Measurements from ENCODE around the gene KIF12. TPM values are rescaled to one million over a fixed set of nuclear protein-coding genes. Genes with fewer than 3 reads are reported as not detected.

Gene KIF12
- total and polyA plus RNA-seq, 2 of the 13 experiments (the other 11 are each of a cell fraction or from before 2014, with no cell fraction given), result 1.8 to 12.5 TPM

DNA sequence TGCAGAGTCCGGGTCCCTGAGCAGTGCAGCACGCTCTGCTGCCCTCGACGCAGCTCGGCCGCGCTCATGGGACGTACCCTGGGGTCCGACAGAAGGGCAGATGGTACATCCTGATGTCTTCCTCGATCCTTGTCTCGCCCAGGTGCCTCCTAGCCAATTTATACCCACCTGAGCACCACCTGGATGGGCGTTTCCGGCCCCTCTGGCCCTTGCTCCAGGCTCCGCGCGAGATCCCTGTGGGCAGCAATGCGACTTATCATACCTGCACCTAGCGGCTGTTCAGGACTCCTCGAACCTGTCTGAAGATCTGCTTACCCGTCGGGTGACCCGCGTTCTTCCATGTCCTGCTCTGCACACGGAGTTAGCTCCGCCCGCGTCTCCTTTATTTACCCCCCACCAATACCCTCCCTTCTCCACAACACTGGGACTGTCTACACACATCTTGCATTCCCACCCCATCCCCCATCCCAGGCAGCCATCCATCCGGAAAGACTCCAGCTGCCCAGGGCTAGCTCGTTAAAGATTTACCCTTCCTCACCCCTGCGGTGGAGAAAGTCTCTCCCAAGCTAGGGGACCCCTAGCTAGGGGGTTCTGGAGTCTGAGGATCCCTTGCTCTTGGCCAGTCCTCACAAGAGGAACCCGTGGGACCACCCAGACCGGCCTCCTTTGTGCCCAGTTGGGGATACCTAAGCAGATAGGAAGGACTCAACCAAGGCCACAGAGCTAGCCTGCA lies at the start of gene KIF12 (continued):
- no peak for TF ChIP-seq HIC2 (CRISPR knock-in tag; IDR thresholded peaks at IDR 0.05; ENCODE audit: low read depth)
- 0 out of 4 replicates have a peak, but pooled peaks of 1 of the 2 experiments have one; percentile 22 for TF ChIP-seq EP300 (IDR thresholded peaks at IDR 0.05; ENCODE audit: low read depth in 2 of 2, low read length in 2 of 2)
- TF ChIP-seq EP300 (CRISPR knock-in tag; IDR thresholded peaks at IDR 0.05; ENCODE audit: borderline replicate concordance), result peak; percentile 39; the same call in 1 of the 2 replicates
- TF ChIP-seq BCL6 (CRISPR knock-in tag; IDR thresholded peaks at IDR 0.05), result peak; percentile 43; the same call in 1 of the 2 replicates
- TF ChIP-seq GATAD1 (CRISPR knock-in tag; IDR thresholded peaks at IDR 0.05), result peak; percentile 59
- 0 out of 2 replicates have a peak, but pooled peaks have one; percentile 45 for TF ChIP-seq ESRRA (CRISPR knock-in tag; IDR thresholded peaks at IDR 0.05; ENCODE audit: low read depth)
- no peak for TF ChIP-seq SNAPC2 (CRISPR knock-in tag; IDR thresholded peaks at IDR 0.05)
- no peak for TF ChIP-seq ZNF615 (CRISPR knock-in tag; IDR thresholded peaks at IDR 0.05; ENCODE audit: borderline replicate concordance)
- TF ChIP-seq, protein P1, sequence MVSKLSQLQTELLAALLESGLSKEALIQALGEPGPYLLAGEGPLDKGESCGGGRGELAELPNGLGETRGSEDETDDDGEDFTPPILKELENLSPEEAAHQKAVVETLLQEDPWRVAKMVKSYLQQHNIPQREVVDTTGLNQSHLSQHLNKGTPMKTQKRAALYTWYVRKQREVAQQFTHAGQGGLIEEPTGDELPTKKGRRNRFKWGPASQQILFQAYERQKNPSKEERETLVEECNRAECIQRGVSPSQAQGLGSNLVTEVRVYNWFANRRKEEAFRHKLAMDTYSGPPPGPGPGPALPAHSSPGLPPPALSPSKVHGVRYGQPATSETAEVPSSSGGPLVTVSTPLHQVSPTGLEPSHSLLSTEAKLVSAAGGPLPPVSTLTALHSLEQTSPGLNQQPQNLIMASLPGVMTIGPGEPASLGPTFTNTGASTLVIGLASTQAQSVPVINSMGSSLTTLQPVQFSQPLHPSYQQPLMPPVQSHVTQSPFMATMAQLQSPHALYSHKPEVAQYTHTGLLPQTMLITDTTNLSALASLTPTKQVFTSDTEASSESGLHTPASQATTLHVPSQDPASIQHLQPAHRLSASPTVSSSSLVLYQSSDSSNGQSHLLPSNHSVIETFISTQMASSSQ (IDR thresholded peaks at IDR 0.05; ENCODE audit: low read depth), result peak; percentile 83
- TF ChIP-seq, protein P1 (CRISPR knock-in tag; IDR thresholded peaks at IDR 0.05; ENCODE audit: borderline replicate concordance), result peak; percentile 92
- TF ChIP-seq PITX1 (CRISPR knock-in tag; IDR thresholded peaks at IDR 0.05), result 0 out of 2 replicates have a peak, but pooled peaks have one; percentile 14
- TF ChIP-seq ZNF710 (CRISPR knock-in tag; IDR thresholded peaks at IDR 0.05; ENCODE audit: borderline replicate concordance), result peak; percentile 55; the same call in 1 of the 2 replicates
- no peak for TF ChIP-seq LCORL (IDR thresholded peaks at IDR 0.05)
- peak; percentile 66; the same call in 1 of the 2 replicates for TF ChIP-seq LCORL (CRISPR knock-in tag; IDR thresholded peaks at IDR 0.05)
- peak; percentile 40; the same call in 1 of the 2 replicates for TF ChIP-seq POLR2AphosphoS5 (IDR thresholded peaks at IDR 0.05; ENCODE audit: low read depth, low read length)
- peak; percentile 43; the same call in 1 of the 2 replicates for TF ChIP-seq YEATS4 (CRISPR knock-in tag; IDR thresholded peaks at IDR 0.05; ENCODE audit: borderline replicate concordance)
- peak; percentile 77; the same call in 1 of the 2 replicates for TF ChIP-seq ETV5 (CRISPR knock-in tag; IDR thresholded peaks at IDR 0.05; ENCODE audit: borderline replicate concordance)
- peak; percentile 69 for TF ChIP-seq MED1 (CRISPR knock-in tag; IDR thresholded peaks at IDR 0.05)
- TF ChIP-seq NFKBIZ (CRISPR knock-in tag; IDR thresholded peaks at IDR 0.05), result no peak
- TF ChIP-seq ZNF430 (CRISPR knock-in tag; IDR thresholded peaks at IDR 0.05), result 0 out of 2 replicates have a peak, but pooled peaks have one; percentile 46
- TF ChIP-seq ZNF317 (CRISPR knock-in tag; IDR thresholded peaks at IDR 0.05), result peak; percentile 88
